Measurements from ENCODE around the gene C22orf31.

The C22orf31 gene

DNA sequence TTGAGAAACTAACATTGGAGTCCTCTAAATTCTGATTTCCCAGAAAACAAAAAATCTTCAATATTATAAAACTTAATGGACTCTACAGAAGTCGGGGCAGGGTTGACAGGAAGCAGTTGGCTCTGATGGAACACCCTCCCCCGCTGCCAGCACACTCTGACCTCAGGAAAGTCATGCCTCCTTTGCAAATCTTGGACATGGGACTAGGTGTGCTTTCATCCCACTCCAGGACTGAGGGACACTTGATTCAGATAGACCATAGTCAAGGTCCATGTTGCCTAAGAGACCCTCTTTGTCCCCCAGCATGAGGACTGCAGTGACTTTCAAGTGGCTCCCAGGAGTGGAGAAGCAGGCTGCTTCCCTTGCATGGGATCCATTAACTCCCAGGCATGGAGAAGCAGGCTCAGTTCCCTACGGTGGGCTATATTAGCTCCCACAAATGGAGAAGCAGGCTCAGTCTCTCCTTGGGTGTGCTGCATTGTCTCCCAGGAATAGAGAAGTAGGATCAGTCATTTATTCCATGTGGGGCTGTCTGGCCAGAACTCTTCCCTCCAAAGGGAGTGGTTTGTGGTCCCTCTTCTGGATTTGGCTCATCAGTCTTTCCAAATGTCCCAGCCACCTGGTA is 38.3 kb downstream of the C22orf31 start:
- DNase-seq: no peak

GRCh38 chr22:29022101-29022817 is 39.4 kb downstream of the C22orf31 start:
- no peak for DNase-seq

GRCh38 chr22:29018293-29019189 is 43.1 kb downstream of the C22orf31 start:
- DNase-seq: no peak

DNA sequence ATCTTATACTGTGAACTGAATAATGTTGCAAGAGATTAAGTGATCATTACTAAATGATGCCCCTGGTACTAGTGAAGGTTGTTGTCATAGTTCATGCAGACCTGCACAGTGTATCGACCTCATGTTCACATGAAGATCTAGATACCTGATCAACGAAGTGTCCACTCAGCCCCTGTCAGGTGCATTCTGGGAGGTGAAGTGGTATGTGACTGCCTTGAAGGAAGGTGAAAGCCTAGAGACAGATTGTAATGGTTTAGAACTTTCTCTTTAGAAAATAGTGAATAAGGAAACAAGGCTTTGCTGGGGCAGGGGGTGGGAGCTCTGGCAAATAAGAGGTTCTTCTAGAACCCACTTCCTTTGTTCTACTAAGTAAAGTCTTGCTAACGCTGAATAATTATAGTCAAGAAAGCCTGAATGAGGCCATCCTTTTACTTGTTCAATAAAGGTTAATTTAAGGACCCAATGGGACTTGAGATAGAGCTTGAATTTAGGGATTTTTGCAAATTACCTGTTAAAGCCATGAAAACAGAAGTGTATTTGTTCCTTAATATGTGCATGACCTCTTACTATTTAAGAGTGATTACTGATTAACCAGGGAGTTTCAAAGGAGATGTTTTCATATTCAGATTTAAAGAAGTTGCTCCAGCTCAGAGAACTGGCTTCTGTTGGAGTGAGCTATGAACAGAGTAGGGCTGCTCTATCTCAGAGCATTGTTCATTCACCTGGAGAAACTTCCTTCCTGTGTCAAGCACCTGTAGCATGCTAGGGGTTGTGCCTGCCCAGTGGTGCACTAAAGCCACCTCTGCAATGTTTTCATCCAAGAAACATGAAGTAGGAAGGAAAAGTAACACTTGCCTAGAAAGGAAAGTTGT is 45.3 kb downstream of the C22orf31 start:
- no peak for DNase-seq

DNA sequence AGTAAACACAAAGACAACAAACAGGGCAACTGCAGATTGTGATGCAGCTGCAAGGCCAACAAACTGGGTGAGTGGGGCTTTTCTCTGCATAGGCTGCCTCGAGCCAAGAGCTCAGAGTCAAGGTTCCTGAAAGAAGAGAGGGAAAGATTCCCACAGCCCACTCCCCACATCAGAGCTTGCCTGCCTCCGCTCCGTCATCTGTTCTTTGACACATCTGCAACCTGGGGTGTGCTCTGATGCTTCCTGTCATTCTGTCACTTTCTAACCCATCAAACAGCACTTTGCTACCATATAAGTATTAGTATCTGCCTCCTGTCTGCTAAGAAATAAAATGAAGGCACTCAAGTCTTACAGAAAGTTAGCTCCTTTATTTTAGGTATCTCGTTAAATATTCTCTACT is 46.9 kb downstream of the C22orf31 start:
- no peak for DNase-seq

DNA sequence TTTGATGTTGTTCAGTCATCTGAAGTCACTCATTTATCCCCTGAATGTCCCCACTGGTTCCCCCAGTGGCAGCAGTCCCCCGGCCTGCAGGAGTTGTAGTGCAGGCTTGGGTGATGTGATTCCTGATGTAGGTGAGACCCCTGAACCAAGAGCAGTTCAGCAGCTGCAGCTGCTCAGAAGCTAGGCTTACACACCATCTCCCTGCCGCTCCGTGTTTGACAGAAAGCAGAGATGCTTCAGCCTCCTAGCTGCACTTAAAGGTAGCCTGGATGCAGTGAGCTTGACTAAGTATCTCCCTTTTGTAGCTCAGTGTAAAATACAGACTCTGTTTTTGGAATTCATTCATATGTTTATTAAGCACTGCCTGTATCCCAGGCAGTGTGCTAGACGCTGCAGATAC is 47.3 kb downstream of the C22orf31 start:
- no peak for DNase-seq

- no peak for DNase-seq
Measured at GRCh38 chr22:29012952-29013351, 48.7 kb downstream of the C22orf31 start.

DNA sequence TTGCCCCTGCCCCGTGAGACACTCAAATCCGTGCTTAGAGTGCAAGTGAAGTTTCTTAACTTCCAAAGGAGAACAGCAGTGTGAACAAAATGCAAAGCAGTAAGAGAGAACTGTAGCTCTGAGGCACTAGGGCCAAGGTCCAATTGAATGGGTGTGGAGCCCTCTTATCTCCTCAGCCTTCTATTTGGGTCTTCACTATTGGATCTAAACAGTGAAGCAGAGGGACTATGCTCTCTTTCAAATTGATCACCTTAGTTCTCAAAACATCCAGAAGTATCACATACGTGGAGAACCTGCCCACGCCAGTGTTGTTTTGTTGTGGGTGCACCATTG is 49.6 kb downstream of the C22orf31 start:
- DNase-seq: no peak

GRCh38 chr22:29011240-29012100 is 50.2 kb downstream of the C22orf31 start:
- no peak for DNase-seq

DNA sequence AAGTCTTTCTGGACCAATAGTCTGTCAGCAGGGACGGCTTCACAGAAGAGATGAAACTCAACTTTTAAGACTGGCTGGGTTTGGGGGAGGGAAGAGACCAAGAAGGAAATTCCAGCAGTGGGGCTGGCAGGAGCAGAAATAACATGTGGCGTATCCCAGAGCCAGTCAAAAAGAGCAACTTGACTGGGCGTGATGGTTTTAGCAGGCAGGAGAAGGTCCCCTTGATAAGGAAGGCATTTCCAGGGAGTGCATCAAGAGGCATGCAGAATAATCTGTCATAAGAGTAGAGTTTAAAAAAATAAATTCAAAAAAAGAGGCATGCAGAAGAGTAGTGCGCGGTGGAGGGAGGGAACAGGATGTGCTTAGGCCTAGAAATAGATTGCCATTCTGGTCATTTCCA is 52.5 kb downstream of the C22orf31 start:
- DNase-seq: no peak

All from NCI-H82 (cell line).